ENCODE measurements around the gene CLEC16A.

CLEC16A gene

GRCh38 chr16:11014136-11014535, 69.8 kb downstream of the CLEC16A start:
- DNase-seq (ENCODE audit: low read depth in 1 of 2, low spot score in 1 of 2), result no peak
- in situ Hi-C loops (cut with HindIII; ENCODE audit: low pct_unique_long_range_greater_than_20kb, low sequenced_read_pairs), result no loop called here
- TF ChIP-seq JUND (IDR thresholded peaks at IDR 0.05; ENCODE audit: low read depth), result no peak

GRCh38 chr16:11015076-11015475, 70.7 kb downstream of the CLEC16A start:
- no peak for DNase-seq (ENCODE audit: low read depth in 1 of 2, low spot score in 1 of 2)
- TF ChIP-seq JUND (IDR thresholded peaks at IDR 0.05; ENCODE audit: low read depth), result no peak
- in situ Hi-C loops (cut with HindIII; ENCODE audit: low pct_unique_long_range_greater_than_20kb, low sequenced_read_pairs), result no loop called here

GRCh38 chr16:11015607-11016006, 71.2 kb downstream of the CLEC16A start:
- TF ChIP-seq JUND (IDR thresholded peaks at IDR 0.05; ENCODE audit: low read depth), result no peak
- in situ Hi-C loops (cut with HindIII; ENCODE audit: low pct_unique_long_range_greater_than_20kb, low sequenced_read_pairs), result no loop called here
- DNase-seq (ENCODE audit: low read depth in 1 of 2, low spot score in 1 of 2), result no peak

GRCh38 chr16:11016524-11016988, 72.2 kb downstream of the CLEC16A start:
- no peak for TF ChIP-seq JUND (IDR thresholded peaks at IDR 0.05; ENCODE audit: low read depth)
- no peak for DNase-seq (ENCODE audit: low read depth in 1 of 2, low spot score in 1 of 2)
- in situ Hi-C loops (cut with HindIII; ENCODE audit: low pct_unique_long_range_greater_than_20kb, low sequenced_read_pairs), result no loop called here

DNA sequence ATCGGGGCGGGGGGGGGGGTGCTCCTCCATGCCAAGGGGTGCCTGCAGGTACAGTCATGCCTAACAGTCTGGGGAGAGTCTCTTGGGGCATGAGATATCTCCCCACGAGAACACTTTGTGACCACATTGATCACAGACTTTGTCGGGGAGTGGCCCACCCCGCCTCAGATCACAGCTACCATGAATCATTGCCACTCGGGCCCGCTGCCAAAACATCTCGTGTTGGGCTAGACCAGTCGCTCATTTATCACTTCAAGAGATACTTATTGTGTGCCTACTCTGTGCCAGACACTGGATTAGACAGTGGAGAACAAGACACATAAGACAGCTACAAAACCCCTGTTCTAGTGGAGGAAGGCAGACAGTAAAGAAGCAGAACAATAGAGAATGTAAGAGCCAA, 72.6 kb downstream of the CLEC16A start:
- TF ChIP-seq JUND (IDR thresholded peaks at IDR 0.05; ENCODE audit: low read depth), result no peak
- DNase-seq (ENCODE audit: low read depth in 1 of 2, low spot score in 1 of 2), result no peak
- in situ Hi-C loops (cut with HindIII; ENCODE audit: low pct_unique_long_range_greater_than_20kb, low sequenced_read_pairs), result no loop called here

DNA sequence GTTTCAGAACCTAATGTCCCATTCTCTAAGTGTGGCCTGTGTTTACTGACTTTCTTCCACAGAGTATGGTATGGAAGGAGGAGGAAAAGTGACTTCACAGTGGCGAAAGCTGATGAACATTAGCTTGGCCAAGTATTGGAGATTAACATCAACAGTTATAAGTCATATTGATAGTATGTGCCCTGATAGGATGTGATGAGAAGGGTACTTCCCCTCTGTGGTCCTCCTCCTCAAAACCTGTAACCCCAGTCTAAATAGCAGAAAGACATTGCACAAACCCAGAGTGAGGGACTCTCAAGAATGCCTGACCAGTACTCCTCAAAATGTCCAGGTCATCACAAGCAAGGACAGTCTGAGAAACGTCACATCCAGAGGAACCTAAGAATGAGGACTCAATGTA, 73.1 kb downstream of the CLEC16A start:
- in situ Hi-C loops (cut with HindIII; ENCODE audit: low pct_unique_long_range_greater_than_20kb, low sequenced_read_pairs), result no loop called here
- TF ChIP-seq JUND (IDR thresholded peaks at IDR 0.05; ENCODE audit: low read depth), result no peak
- no peak for DNase-seq (ENCODE audit: low read depth in 1 of 2, low spot score in 1 of 2)

- in situ Hi-C loops (cut with HindIII; ENCODE audit: low pct_unique_long_range_greater_than_20kb, low sequenced_read_pairs), result no loop called here
- DNase-seq (ENCODE audit: low read depth in 1 of 2, low spot score in 1 of 2), result no peak
- no peak for TF ChIP-seq JUND (IDR thresholded peaks at IDR 0.05; ENCODE audit: low read depth)
These were observed 76.0 kb downstream of the CLEC16A start for GRCh38 chr16:11020388-11020787.

GRCh38 chr16:11020792-11021551, 76.6 kb downstream of the CLEC16A start:
- in situ Hi-C loops (cut with HindIII; ENCODE audit: low pct_unique_long_range_greater_than_20kb, low sequenced_read_pairs), result no loop called here
- DNase-seq (ENCODE audit: low read depth in 1 of 2, low spot score in 1 of 2), result no peak
- TF ChIP-seq JUND (IDR thresholded peaks at IDR 0.05; ENCODE audit: low read depth), result no peak

GRCh38 chr16:11022002-11022401, 77.6 kb downstream of the CLEC16A start:
- in situ Hi-C loops (cut with HindIII; ENCODE audit: low pct_unique_long_range_greater_than_20kb, low sequenced_read_pairs), result no loop called here
- TF ChIP-seq JUND (IDR thresholded peaks at IDR 0.05; ENCODE audit: low read depth), result no peak
- DNase-seq (ENCODE audit: low read depth in 1 of 2, low spot score in 1 of 2), result no peak

DNA sequence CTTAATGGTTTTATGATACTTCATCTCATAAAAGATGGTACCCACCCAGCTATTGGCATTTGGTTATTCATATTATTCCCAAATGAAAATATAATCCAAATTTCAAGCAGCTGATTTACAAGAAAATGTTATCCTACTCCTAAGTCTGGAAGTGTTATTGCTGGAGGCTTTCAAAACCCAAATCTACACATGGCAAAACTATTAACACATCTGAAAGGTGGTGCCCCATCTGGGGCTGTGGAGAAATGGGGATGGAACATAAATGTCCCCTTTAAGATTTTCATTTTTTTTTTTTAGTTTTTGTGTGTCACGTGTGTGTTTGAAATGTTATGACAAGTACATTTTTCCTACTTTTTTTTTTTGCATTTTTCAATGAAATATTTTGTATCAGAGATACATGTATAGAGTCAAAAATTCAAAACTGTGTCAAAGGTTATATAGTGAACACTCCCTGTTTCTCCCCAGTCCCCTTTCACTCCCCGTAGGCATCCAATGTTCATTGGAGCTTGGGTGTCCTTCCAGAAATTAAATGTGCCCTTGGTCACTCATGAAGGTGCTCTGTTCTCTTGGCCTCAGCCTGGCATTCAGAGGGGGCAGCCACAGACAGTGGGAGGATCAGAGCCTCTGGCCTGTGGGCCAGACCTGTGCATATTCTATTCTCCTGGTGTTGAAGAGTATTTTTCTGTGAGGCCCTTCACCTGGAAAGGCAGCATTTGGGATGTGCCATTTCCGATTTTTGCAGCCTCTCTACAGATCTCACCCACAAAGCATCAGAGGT, 79.1 kb downstream of the CLEC16A start:
- no peak for DNase-seq (ENCODE audit: low read depth in 1 of 2, low spot score in 1 of 2)
- in situ Hi-C loops (cut with HindIII; ENCODE audit: low pct_unique_long_range_greater_than_20kb, low sequenced_read_pairs), result no loop called here
- no peak for TF ChIP-seq JUND (IDR thresholded peaks at IDR 0.05; ENCODE audit: low read depth)

- in situ Hi-C loops (cut with HindIII; ENCODE audit: low pct_unique_long_range_greater_than_20kb, low sequenced_read_pairs), result no loop called here
- DNase-seq (ENCODE audit: low read depth in 1 of 2, low spot score in 1 of 2), result no peak
- no peak for TF ChIP-seq JUND (IDR thresholded peaks at IDR 0.05; ENCODE audit: low read depth)
These were observed 80.1 kb downstream of the CLEC16A start for GRCh38 chr16:11024333-11025053.

- DNase-seq (ENCODE audit: low read depth in 1 of 2, low spot score in 1 of 2), result no peak
- in situ Hi-C loops (cut with HindIII; ENCODE audit: low pct_unique_long_range_greater_than_20kb, low sequenced_read_pairs), result no loop called here
- no peak for TF ChIP-seq JUND (IDR thresholded peaks at IDR 0.05; ENCODE audit: low read depth)
These were observed 80.8 kb downstream of the CLEC16A start for GRCh38 chr16:11025120-11025531.

GRCh38 chr16:11029948-11030347, 85.6 kb downstream of the CLEC16A start:
- TF ChIP-seq JUND (IDR thresholded peaks at IDR 0.05; ENCODE audit: low read depth), result no peak
- no peak for DNase-seq (ENCODE audit: low read depth in 1 of 2, low spot score in 1 of 2)
- in situ Hi-C loops (cut with HindIII; ENCODE audit: low pct_unique_long_range_greater_than_20kb, low sequenced_read_pairs), result no loop called here
